ENCODE measurements around the gene PPP4R2.

The PPP4R2 gene

GRCh38 chr3:73069187-73069586, 72.6 kb downstream of the PPP4R2 start:
- no peak overlapping the region for H3K9ac ChIP-seq (ENCODE audit: low read length in 2 of 2)
- no peaks in the 10 kb centered on the region for H3K4me1 ChIP-seq (ENCODE audit: control insufficient read depth, insufficient read depth, low read length)
- no peaks in the 10 kb centered on the region for H3K9me3 ChIP-seq (ENCODE audit: control insufficient read depth in 2 of 2, low read length in 2 of 2)
- H3K27ac ChIP-seq (ENCODE audit: low read length), result no peak overlapping the region
- H3K4me3 ChIP-seq (ENCODE audit: low read length in 2 of 2), result no peak overlapping the region
- peaks cover 0 to 3% of the 10 kb centered on the region in 2 donors for H3K36me3 ChIP-seq (ENCODE audit: control insufficient read depth in 2 of 2, insufficient read depth in 2 of 2, low read length in 2 of 2)
- no peaks in the 10 kb centered on the region for H3K27me3 ChIP-seq (ENCODE audit: control insufficient read depth in 1 of 2, insufficient read depth in 2 of 2, low read length in 2 of 2)

- no peaks in the 10 kb centered on the region for H3K4me1 ChIP-seq (ENCODE audit: control insufficient read depth, insufficient read depth, low read length)
- H3K9ac ChIP-seq (ENCODE audit: low read length in 2 of 2), result no peak overlapping the region
- peaks cover 0 to 3% of the 10 kb centered on the region in 2 donors for H3K36me3 ChIP-seq (ENCODE audit: control insufficient read depth in 2 of 2, insufficient read depth in 2 of 2, low read length in 2 of 2)
- H3K9me3 ChIP-seq (ENCODE audit: control insufficient read depth in 2 of 2, low read length in 2 of 2), result no peaks in the 10 kb centered on the region
- H3K27me3 ChIP-seq (ENCODE audit: control insufficient read depth in 1 of 2, insufficient read depth in 2 of 2, low read length in 2 of 2), result no peaks in the 10 kb centered on the region
- H3K4me3 ChIP-seq (ENCODE audit: low read length in 2 of 2), result no peak overlapping the region
- H3K27ac ChIP-seq (ENCODE audit: low read length), result no peak overlapping the region
Measured at GRCh38 chr3:73069775-73070444, 73.3 kb downstream of the PPP4R2 start.

GRCh38 chr3:73070675-73071575, 74.3 kb downstream of the PPP4R2 start:
- no peaks in the 10 kb centered on the region for H3K9me3 ChIP-seq (ENCODE audit: control insufficient read depth in 2 of 2, low read length in 2 of 2)
- no peak overlapping the region for H3K27ac ChIP-seq (ENCODE audit: low read length)
- H3K9ac ChIP-seq (ENCODE audit: low read length in 2 of 2), result no peak overlapping the region
- H3K27me3 ChIP-seq (ENCODE audit: control insufficient read depth in 1 of 2, insufficient read depth in 2 of 2, low read length in 2 of 2), result no peaks in the 10 kb centered on the region
- no peaks in the 10 kb centered on the region for H3K4me1 ChIP-seq (ENCODE audit: control insufficient read depth, insufficient read depth, low read length)
- H3K36me3 ChIP-seq (ENCODE audit: control insufficient read depth in 2 of 2, insufficient read depth in 2 of 2, low read length in 2 of 2), result no peaks in the 10 kb centered on the region
- no peak overlapping the region for H3K4me3 ChIP-seq (ENCODE audit: low read length in 2 of 2)

- H3K9ac ChIP-seq (ENCODE audit: low read length in 2 of 2), result no peak overlapping the region
Measured at GRCh38 chr3:73071952-73072351, 75.3 kb downstream of the PPP4R2 start.

GRCh38 chr3:73072634-73073033, 76.0 kb downstream of the PPP4R2 start:
- Histone ChIP-seq H3K9me3 (ENCODE audit: control insufficient read depth in 2 of 2, low read length in 2 of 2) (no peaks in the 10 kb centered on the region), H3K4me3 (ENCODE audit: low read length in 2 of 2) (no peak overlapping the region), H3K27me3 (ENCODE audit: control insufficient read depth in 1 of 2, insufficient read depth in 2 of 2, low read length in 2 of 2) (no peaks in the 10 kb centered on the region), H3K36me3 (ENCODE audit: control insufficient read depth in 2 of 2, insufficient read depth in 2 of 2, low read length in 2 of 2) (no peaks in the 10 kb centered on the region), H3K4me1 (ENCODE audit: control insufficient read depth, insufficient read depth, low read length) (no peaks in the 10 kb centered on the region), H3K9ac (ENCODE audit: low read length in 2 of 2) (no peak overlapping the region), H3K27ac (ENCODE audit: low read length) (no peak overlapping the region)

More at GRCh38 chr3:73071952-73072351, 75.3 kb downstream of the PPP4R2 start:
- Histone ChIP-seq H3K9me3 (ENCODE audit: control insufficient read depth in 2 of 2, low read length in 2 of 2) (no peaks in the 10 kb centered on the region), H3K4me1 (ENCODE audit: control insufficient read depth, insufficient read depth, low read length) (no peaks in the 10 kb centered on the region), H3K27me3 (ENCODE audit: control insufficient read depth in 1 of 2, insufficient read depth in 2 of 2, low read length in 2 of 2) (no peaks in the 10 kb centered on the region), H3K27ac (ENCODE audit: low read length) (no peak overlapping the region), H3K36me3 (ENCODE audit: control insufficient read depth in 2 of 2, insufficient read depth in 2 of 2, low read length in 2 of 2) (no peaks in the 10 kb centered on the region), H3K4me3 (ENCODE audit: low read length in 2 of 2) (no peak overlapping the region)

GRCh38 chr3:73073091-73073707, 76.6 kb downstream of the PPP4R2 start:
- no peaks in the 10 kb centered on the region for H3K9me3 ChIP-seq (ENCODE audit: control insufficient read depth in 2 of 2, low read length in 2 of 2)
- H3K27me3 ChIP-seq (ENCODE audit: control insufficient read depth in 1 of 2, insufficient read depth in 2 of 2, low read length in 2 of 2), result no peaks in the 10 kb centered on the region
- no peaks in the 10 kb centered on the region for H3K36me3 ChIP-seq (ENCODE audit: control insufficient read depth in 2 of 2, insufficient read depth in 2 of 2, low read length in 2 of 2)
- H3K4me1 ChIP-seq (ENCODE audit: control insufficient read depth, insufficient read depth, low read length), result no peaks in the 10 kb centered on the region
- H3K27ac ChIP-seq (ENCODE audit: low read length), result no peak overlapping the region
- H3K4me3 ChIP-seq (ENCODE audit: low read length in 2 of 2), result no peak overlapping the region
- H3K9ac ChIP-seq (ENCODE audit: low read length in 2 of 2), result no peak overlapping the region

GRCh38 chr3:73074781-73075180, 78.2 kb downstream of the PPP4R2 start:
- H3K27me3 ChIP-seq (ENCODE audit: control insufficient read depth in 1 of 2, insufficient read depth in 2 of 2, low read length in 2 of 2), result no peaks in the 10 kb centered on the region
- H3K9me3 ChIP-seq (ENCODE audit: control insufficient read depth in 2 of 2, low read length in 2 of 2), result no peaks in the 10 kb centered on the region
- no peak overlapping the region for H3K27ac ChIP-seq (ENCODE audit: low read length)
- H3K36me3 ChIP-seq (ENCODE audit: control insufficient read depth in 2 of 2, insufficient read depth in 2 of 2, low read length in 2 of 2), result no peaks in the 10 kb centered on the region
- H3K4me1 ChIP-seq (ENCODE audit: control insufficient read depth, insufficient read depth, low read length), result no peaks in the 10 kb centered on the region
- H3K9ac ChIP-seq (ENCODE audit: low read length in 2 of 2), result no peak overlapping the region
- no peak overlapping the region for H3K4me3 ChIP-seq (ENCODE audit: low read length in 2 of 2)

- H3K9ac ChIP-seq (ENCODE audit: low read length in 2 of 2), result no peak overlapping the region
- H3K36me3 ChIP-seq (ENCODE audit: control insufficient read depth in 2 of 2, insufficient read depth in 2 of 2, low read length in 2 of 2), result no peaks in the 10 kb centered on the region
- H3K4me3 ChIP-seq (ENCODE audit: low read length in 2 of 2), result no peak overlapping the region
- H3K27ac ChIP-seq (ENCODE audit: low read length), result no peak overlapping the region
- H3K27me3 ChIP-seq (ENCODE audit: control insufficient read depth in 1 of 2, insufficient read depth in 2 of 2, low read length in 2 of 2), result no peaks in the 10 kb centered on the region
- no peaks in the 10 kb centered on the region for H3K4me1 ChIP-seq (ENCODE audit: control insufficient read depth, insufficient read depth, low read length)
- no peaks in the 10 kb centered on the region for H3K9me3 ChIP-seq (ENCODE audit: control insufficient read depth in 2 of 2, low read length in 2 of 2)
Measured at GRCh38 chr3:73080216-73080966, 83.8 kb downstream of the PPP4R2 start.

- H3K4me1 ChIP-seq (ENCODE audit: control insufficient read depth, insufficient read depth, low read length), result no peaks in the 10 kb centered on the region
- no peak overlapping the region for H3K9ac ChIP-seq (ENCODE audit: low read length in 2 of 2)
- no peak overlapping the region for H3K4me3 ChIP-seq (ENCODE audit: low read length in 2 of 2)
- no peaks in the 10 kb centered on the region for H3K9me3 ChIP-seq (ENCODE audit: control insufficient read depth in 2 of 2, low read length in 2 of 2)
- no peaks in the 10 kb centered on the region for H3K36me3 ChIP-seq (ENCODE audit: control insufficient read depth in 2 of 2, insufficient read depth in 2 of 2, low read length in 2 of 2)
- no peaks in the 10 kb centered on the region for H3K27me3 ChIP-seq (ENCODE audit: control insufficient read depth in 1 of 2, insufficient read depth in 2 of 2, low read length in 2 of 2)
- no peak overlapping the region for H3K27ac ChIP-seq (ENCODE audit: low read length)
Measured at GRCh38 chr3:73081140-73081539, 84.5 kb downstream of the PPP4R2 start.

- Histone ChIP-seq H3K9ac (ENCODE audit: low read length in 2 of 2) (no peak overlapping the region), H3K36me3 (ENCODE audit: control insufficient read depth in 2 of 2, insufficient read depth in 2 of 2, low read length in 2 of 2) (no peaks in the 10 kb centered on the region), H3K27me3 (ENCODE audit: control insufficient read depth in 1 of 2, insufficient read depth in 2 of 2, low read length in 2 of 2) (no peaks in the 10 kb centered on the region), H3K4me1 (ENCODE audit: control insufficient read depth, insufficient read depth, low read length) (no peaks in the 10 kb centered on the region), H3K27ac (ENCODE audit: low read length) (no peak overlapping the region), H3K9me3 (ENCODE audit: control insufficient read depth in 2 of 2, low read length in 2 of 2) (no peaks in the 10 kb centered on the region), H3K4me3 (ENCODE audit: low read length in 2 of 2) (no peak overlapping the region)
Measured at GRCh38 chr3:73084170-73084569, 87.6 kb downstream of the PPP4R2 start.

Data from stomach smooth muscle (tissue), 2 donors.